Measurements from ENCODE around the gene ENPP3. TPM values are rescaled to one million over a fixed set of nuclear protein-coding genes. Genes with fewer than 3 reads are reported as not detected.

The ENPP3 gene
- total RNA-seq, 2 donors from 2014 or later, result 16.6 to 21.2 TPM

DNA sequence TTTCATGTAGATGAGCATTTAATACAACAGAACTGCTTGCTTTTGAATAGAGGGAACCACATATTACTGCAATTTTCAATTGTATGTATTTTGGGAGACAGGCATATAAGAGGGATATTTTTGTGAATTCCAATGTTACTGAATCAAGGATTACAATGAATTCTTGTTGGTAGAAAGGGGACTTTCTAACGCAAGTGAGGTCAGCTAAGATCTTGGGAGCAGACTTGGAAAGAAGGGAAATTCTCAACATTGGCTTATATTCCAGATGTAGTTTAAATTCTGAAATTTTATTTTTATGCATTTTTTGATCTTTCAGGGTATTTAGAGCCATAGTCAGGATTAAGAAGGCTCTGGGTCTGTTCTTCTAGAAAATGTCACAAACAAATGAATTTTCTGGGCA is 117.0 kb downstream of the ENPP3 start:
- DNase-seq, result no peak
- no peak for ATAC-seq
- intact Hi-C loops (cut with DNase I, micrococcal nuclease), result no loop called here

- intact Hi-C loops (cut with DNase I, micrococcal nuclease), result no loop called here
- ATAC-seq (no peak), DNase-seq (no peak)
Measured at GRCh38 chr6:131754715-131755567, 117.8 kb downstream of the ENPP3 start.

- intact Hi-C loops (cut with DNase I, micrococcal nuclease), result no loop called here
- ATAC-seq (no peak), DNase-seq (no peak)
Measured at GRCh38 chr6:131755597-131755996, 118.5 kb downstream of the ENPP3 start.

DNA sequence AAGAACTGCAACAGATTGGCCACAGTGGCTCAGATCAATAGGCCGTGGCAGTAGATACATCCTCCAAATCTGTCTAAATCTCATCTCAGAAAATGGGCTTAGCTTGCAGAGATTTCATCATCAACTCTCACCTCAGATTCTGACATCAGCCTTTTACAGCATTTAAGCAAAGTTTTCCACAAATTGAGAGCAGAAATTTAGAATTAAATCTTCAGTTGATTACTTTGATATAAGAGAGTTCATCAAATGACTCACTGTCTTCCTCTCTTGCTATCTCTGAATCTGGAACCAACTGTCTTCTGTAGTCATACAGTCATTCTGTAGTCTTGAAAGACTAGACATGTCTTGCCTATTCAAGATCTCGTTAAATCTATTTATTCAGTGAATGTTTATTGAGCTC is 118.9 kb downstream of the ENPP3 start:
- intact Hi-C loops (cut with DNase I, micrococcal nuclease), result no loop called here
- ATAC-seq (no peak), DNase-seq (no peak)

GRCh38 chr6:131758920-131759319 is 121.8 kb downstream of the ENPP3 start:
- ATAC-seq (no peak), DNase-seq (no peak)
- intact Hi-C loops (cut with DNase I, micrococcal nuclease), result no loop called here

DNA sequence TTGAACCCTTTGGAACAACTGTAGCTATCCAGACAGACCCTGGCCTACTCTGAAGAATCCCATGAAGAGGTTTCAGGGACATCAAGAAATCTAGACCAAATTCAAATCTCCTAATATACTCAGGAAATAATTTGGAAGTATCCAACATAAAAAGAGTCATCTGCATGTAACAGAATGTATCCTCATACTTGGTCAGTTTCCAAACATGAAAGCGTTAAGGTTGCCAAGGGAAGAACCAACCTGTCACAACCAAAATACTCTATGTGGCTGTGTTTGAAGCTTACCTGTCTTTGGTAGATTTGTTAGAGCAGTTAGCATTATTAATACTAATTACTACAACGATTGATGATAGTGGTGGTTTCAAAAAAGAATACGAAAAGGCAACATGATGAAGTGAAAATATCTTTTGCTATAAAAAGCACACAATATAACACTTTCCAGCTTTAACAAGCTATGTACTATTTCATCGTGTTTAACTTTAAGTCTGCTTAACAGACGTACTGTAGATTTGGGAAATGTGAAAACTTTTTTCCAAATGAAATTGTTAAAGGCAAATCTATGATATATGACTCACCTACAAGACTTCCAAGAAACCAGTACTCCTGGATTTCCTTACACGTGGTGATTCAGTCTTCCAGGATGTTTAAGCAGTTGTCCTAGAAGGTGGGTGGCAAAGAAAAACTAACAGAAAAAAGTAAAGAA is 124.1 kb downstream of the ENPP3 start:
- ATAC-seq, result no peak
- intact Hi-C loops (cut with DNase I, micrococcal nuclease), result no loop called here
- no peak for DNase-seq

GRCh38 chr6:131761762-131762067 is 124.6 kb downstream of the ENPP3 start:
- DNase-seq (no peak), ATAC-seq (no peak)
- intact Hi-C loops (cut with DNase I, micrococcal nuclease), result no loop called here

- ATAC-seq (no peak), DNase-seq (no peak)
- intact Hi-C loops (cut with DNase I, micrococcal nuclease), result no loop called here
Measured at GRCh38 chr6:131762984-131763383, 125.9 kb downstream of the ENPP3 start.

DNA sequence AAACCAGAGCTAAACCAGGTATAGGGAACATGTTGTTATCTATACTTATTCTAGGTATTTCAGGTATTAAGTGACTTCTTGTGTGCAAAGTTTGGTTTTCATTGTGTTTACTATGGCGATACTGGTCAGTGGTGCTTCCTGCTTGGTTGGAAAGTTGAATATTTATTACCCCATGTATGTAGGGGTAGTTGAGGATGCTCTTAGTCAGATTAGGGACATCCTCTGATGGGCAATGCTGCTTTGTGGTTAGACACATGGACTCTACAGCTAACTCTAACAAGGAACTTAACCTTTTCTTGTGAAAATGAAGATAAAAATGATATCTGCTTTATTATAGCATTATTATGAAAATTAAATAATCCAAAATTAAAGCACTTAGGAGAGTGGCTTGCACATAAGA is 126.6 kb downstream of the ENPP3 start:
- intact Hi-C loops (cut with DNase I, micrococcal nuclease), result no loop called here
- DNase-seq (no peak), ATAC-seq (no peak)

DNA sequence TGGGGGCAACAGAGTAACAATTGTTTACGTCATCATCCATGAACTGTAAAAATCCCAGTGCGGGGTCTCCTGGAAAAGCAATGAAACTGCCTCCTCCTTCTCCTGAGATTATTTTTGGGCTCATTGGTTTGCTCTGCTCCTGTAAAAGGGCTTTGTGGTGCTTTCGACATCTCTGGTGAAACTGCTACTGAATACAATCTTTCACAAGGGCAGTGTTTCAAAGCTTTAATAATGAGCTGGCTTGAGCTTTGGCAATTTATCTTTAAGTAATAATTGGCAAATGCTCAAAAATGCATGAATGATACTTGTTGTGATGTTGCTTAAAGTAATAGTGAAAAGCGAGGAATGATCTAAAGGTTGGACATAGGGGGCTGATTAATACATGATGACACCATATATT is 127.2 kb downstream of the ENPP3 start:
- ATAC-seq (no peak), DNase-seq (no peak)

DNA sequence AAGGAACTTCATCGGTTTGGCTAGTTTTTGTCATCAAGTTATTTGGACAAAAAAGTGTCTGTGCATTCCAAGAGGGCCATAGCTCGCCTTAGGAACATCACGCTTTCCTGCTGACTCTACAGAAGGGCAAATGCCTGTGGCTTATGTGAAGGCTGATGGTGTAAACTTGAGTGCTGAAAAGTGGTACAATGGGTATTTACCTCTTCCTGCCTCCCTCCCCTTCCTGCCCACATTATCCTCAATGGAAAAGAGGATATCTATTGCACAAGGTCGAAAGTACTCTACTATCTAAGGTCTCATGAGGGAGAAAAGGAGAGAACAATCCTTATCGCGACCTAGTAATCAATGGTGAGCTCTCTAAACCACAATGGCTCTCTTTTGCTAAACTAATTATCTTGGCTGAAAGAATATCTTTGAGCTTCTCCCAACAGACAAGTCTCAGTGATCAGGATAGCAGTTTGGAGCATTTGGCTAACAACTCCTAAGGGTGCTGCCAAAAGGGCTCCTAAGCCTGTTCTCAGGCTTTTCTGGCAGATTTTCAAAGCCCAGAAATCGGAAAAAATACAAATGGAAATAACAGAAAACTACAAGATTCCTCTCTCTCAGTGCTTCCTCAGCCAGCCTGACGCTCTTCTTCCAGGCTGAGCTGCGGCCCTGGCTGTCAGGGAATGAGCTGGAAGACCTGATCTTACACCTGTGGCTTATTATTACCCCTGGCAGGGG is 128.1 kb downstream of the ENPP3 start:
- intact Hi-C loops (cut with DNase I, micrococcal nuclease), result no loop called here
- DNase-seq (no peak), ATAC-seq (no peak)

More for the DNA sequence above, 127.2 kb downstream of the ENPP3 start:
- intact Hi-C loops (cut with DNase I, micrococcal nuclease), result no loop called here

DNA sequence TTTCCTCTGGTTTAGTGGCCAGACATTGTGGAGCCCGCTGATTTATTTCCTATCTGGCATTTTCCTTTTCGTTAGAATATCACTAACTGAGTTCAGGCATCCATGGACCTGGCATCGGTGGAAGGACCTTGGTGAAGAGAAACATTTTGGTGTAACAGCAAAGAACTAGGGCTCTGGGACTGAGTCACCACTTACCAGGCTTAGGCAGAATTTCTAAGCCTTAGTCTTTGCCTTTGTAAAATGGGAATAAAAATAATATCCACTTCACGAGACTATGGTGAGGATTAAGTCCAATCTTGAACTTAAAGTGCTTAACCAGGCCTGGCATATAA is 128.7 kb downstream of the ENPP3 start:
- intact Hi-C loops (cut with DNase I, micrococcal nuclease), result no loop called here
- ATAC-seq, result no peak
- no peak for DNase-seq

- ATAC-seq, result no peak
- intact Hi-C loops (cut with DNase I, micrococcal nuclease), result no loop called here
Measured at GRCh38 chr6:131766631-131767030, 129.5 kb downstream of the ENPP3 start.

DNA sequence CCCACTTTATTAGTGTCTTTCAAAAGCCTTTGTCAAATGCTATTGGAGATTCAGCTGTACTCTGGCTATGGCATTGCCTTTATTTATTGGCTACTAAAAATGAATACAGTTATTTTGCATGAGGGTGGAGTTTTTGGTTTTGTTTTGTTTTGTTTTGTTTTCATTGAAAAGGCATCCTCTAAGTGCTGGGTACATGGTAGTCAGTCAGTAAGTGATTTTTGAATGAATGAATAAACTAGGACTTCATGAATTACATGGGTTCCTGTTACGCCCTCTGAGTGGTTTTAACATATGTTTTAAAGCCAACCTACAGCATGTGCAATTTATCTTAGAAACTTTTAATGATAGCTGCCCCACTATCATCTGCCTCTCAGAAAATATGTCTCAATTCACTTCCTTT is 131.9 kb downstream of the ENPP3 start:
- ATAC-seq (no peak), DNase-seq (no peak)

More at GRCh38 chr6:131766631-131767030, 129.5 kb downstream of the ENPP3 start:
- no peak for DNase-seq

GRCh38 chr6:131769385-131770141 is 132.5 kb downstream of the ENPP3 start:
- DNase-seq (no peak), ATAC-seq (no peak)
- intact Hi-C loops (cut with DNase I, micrococcal nuclease), result no loop called here

More for the DNA sequence above, 131.9 kb downstream of the ENPP3 start:
- intact Hi-C loops (cut with DNase I, micrococcal nuclease), result no loop called here

DNA sequence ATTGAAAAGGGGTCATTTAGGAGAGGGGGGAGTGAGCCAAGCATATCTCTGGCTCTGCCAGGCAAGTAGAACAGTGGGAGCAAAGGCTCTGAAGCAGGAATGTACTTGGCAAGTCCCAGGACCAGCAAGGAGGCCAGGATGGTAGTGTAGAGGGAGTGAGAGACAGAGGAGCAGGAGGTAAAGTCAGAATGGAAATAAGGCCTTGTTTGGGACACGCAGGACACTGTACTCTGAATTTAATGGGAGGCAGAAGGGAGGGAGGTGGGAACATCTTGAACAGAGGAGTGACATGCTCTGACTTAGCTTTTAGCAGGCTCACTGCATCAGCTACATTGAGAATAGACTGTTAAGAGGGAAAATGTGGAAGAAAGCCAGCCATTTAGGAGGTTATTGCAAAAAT is 133.7 kb downstream of the ENPP3 start:
- ATAC-seq, result no peak
- DNase-seq, result no peak
- intact Hi-C loops (cut with DNase I, micrococcal nuclease), result no loop called here

DNA sequence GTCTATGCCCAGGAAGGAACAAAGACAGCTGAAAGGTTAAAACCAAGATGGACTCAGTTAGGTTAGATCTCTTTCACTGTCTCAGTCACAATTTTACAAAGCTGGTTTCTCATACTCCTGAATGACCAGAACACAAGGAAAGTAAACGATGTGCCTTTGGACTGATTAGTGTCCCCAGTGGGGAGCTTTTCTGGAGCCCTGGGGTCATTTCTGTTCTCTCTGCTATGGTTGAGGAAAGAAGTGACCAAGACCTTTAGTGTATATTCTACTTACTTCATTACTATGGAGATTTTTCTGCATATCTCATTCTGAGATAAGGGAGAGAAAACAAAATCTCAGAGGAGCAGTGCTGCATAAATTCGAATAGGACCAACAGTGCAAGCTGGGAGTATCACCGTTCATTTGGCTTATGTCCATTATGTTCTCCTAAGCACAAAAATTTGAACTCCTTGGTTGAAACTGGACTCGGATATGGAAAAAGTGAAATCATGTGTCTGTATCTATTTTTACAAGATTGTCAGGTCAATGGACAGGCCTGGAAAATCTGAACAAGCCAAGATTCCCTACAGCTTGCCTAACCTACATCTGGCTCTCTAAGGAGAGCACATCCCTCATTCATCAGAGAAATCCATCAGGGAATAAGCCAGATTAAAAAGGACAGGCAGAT is 136.3 kb downstream of the ENPP3 start:
- intact Hi-C loops (cut with DNase I, micrococcal nuclease), result no loop called here
- DNase-seq (no peak), ATAC-seq (no peak)

DNA sequence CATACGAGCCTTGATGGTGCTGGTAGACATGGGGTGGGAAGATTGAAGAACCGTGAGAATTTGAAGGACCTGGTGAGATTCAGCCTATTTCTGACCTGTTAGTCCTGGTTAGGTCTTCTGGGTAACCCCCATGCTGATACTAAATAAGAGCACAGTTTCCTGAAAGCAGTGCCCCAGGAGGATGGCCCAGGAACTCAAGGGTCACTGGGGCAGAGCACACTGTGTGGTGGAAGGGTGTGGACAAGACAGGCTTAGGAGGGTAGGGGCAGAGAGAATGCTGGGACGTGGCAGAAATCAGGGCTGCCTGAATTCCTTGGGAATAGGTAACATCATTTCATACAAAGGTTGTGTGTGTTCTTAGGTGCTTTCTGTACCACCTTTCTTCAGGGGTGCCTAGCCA is 138.8 kb downstream of the ENPP3 start:
- DNase-seq (no peak), ATAC-seq (peak; percentile 49)
- intact Hi-C loops (cut with DNase I, micrococcal nuclease), result no loop called here

GRCh38 chr6:131776985-131777384 is 139.9 kb downstream of the ENPP3 start:
- intact Hi-C loops (cut with DNase I, micrococcal nuclease), result no loop called here
- DNase-seq (peak; percentile 25 to 38), ATAC-seq (peak; percentile 100)
